DND-41 (cell line): ENCODE measurements around the gene CYP27A1.

Experiments
- CTCF ChIP-seq: IDR thresholded peaks from 2 replicates; pipeline ENCODE4 v1.5.1; 2012; ENCODE audit warnings: borderline replicate concordance, low read length, moderate library complexity, mild to moderate bottlenecking; ENCODE audit not compliant: poor library complexity, severe bottlenecking; ENCODE audit errors: extremely low read depth
- EZH2 ChIP-seq: IDR thresholded peaks from 3 replicates; pipeline ENCODE4 v1.6.1; 2012; ENCODE audit warnings: borderline replicate concordance, low read depth, mild to moderate bottlenecking, moderate library complexity, low read length, inconsistent platforms; ENCODE audit not compliant: severe bottlenecking

- TF ChIP-seq CTCF (no peak), EZH2 (no peak)
These were observed 32.7 kb downstream of the CYP27A1 start for GRCh38 chr2:218814540-218815243.
